Neural crest cell (in vitro differentiated cells): ENCODE data around the gene PITHD1. TPM values are rescaled to one million over a fixed set of nuclear protein-coding genes. Genes with fewer than 3 reads are reported as not detected.

Source experiments
- DNase-seq: peaks from one replicate; pipeline ENCODE4 v3.0.0; 2021; ENCODE audit warnings: low read depth, mixed read lengths, low spot score
- H3K27ac Mint-ChIP-seq: one replicate; pipeline ENCODE4 v1.8.0; 2021; ENCODE audit warnings: mild to moderate bottlenecking, mixed read lengths; ENCODE audit not compliant: unreplicated experiment
- H3K27me3 Mint-ChIP-seq: 2 replicates; pipeline ENCODE4 v1.8.0; 2021; ENCODE audit warnings: low read depth, mild to moderate bottlenecking, mixed read lengths
- H3K36me3 Mint-ChIP-seq: 2 replicates; pipeline ENCODE4 v1.8.0; 2021; ENCODE audit warnings: low read depth, mild to moderate bottlenecking, mixed read lengths
- H3K4me1 Mint-ChIP-seq: 2 replicates; pipeline ENCODE4 v1.8.0; 2021; ENCODE audit warnings: mixed read lengths
- H3K4me3 Mint-ChIP-seq: one replicate; pipeline ENCODE4 v1.8.0; 2021; ENCODE audit warnings: mild to moderate bottlenecking, mixed read lengths
- H3K9me3 Mint-ChIP-seq: 2 replicates; pipeline ENCODE4 v1.8.0; 2021; ENCODE audit warnings: mixed read lengths
- total RNA-seq: library from RNA; stranded (reverse); gene quantifications from 2 replicates; pipeline ENCODE4 v1.2.1, GENCODE V29; 2021
- TF ChIP-seq, protein P1 (sequence below): fragments of 200-600 bp; sonication (generic); conservative IDR thresholded peaks from 2 replicates; pipeline ENCODE4 v1.5.0; 2021; ENCODE audit warnings: antibody characterized with exemption, mild to moderate bottlenecking

PITHD1 gene
- total RNA-seq, 1 donor from 2014 or later: 57.5 TPM

DNA sequence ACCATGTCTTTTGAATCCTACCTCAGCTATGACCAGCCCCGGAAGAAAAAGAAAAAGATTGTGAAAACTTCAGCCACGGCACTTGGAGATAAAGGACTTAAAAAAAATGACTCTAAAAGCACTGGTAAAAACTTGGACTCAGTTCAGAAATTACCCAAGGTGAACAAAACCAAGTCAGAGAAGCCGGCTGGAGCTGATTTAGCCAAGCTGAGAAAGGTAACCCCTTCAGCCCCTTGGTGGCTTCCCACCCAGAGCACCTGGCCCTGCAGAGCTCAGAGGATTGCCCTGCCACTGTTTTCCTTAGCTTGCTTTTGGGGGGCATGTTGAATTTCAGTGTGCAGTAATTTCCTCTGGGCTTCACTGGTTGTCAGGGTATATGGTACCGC lies 26.4 kb upstream of the PITHD1 start:
- peaks cover 5% of the 10 kb centered on the region for H3K4me1 Mint-ChIP-seq
- no peaks in the 10 kb centered on the region for H3K9me3 Mint-ChIP-seq
- peaks cover 14% of the 10 kb centered on the region for H3K36me3 Mint-ChIP-seq
- TF ChIP-seq, protein P1, sequence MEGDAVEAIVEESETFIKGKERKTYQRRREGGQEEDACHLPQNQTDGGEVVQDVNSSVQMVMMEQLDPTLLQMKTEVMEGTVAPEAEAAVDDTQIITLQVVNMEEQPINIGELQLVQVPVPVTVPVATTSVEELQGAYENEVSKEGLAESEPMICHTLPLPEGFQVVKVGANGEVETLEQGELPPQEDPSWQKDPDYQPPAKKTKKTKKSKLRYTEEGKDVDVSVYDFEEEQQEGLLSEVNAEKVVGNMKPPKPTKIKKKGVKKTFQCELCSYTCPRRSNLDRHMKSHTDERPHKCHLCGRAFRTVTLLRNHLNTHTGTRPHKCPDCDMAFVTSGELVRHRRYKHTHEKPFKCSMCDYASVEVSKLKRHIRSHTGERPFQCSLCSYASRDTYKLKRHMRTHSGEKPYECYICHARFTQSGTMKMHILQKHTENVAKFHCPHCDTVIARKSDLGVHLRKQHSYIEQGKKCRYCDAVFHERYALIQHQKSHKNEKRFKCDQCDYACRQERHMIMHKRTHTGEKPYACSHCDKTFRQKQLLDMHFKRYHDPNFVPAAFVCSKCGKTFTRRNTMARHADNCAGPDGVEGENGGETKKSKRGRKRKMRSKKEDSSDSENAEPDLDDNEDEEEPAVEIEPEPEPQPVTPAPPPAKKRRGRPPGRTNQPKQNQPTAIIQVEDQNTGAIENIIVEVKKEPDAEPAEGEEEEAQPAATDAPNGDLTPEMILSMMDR: no peak
- no peak overlapping the region for H3K4me3 Mint-ChIP-seq
- no peak for DNase-seq
- no peak overlapping the region for H3K27ac Mint-ChIP-seq
- no peaks in the 10 kb centered on the region for H3K27me3 Mint-ChIP-seq

GRCh38 chr1:23752909-23753308 lies 25.3 kb upstream of the PITHD1 start:
- Mint-ChIP-seq H3K27me3 (no peaks in the 10 kb centered on the region), H3K4me1 (no peaks in the 10 kb centered on the region), H3K9me3 (no peaks in the 10 kb centered on the region), H3K36me3 (peaks cover 13% of the 10 kb centered on the region), H3K4me3 (no peak overlapping the region), H3K27ac (no peak overlapping the region)
- TF ChIP-seq, protein P1: no peak
- DNase-seq: no peak

DNA sequence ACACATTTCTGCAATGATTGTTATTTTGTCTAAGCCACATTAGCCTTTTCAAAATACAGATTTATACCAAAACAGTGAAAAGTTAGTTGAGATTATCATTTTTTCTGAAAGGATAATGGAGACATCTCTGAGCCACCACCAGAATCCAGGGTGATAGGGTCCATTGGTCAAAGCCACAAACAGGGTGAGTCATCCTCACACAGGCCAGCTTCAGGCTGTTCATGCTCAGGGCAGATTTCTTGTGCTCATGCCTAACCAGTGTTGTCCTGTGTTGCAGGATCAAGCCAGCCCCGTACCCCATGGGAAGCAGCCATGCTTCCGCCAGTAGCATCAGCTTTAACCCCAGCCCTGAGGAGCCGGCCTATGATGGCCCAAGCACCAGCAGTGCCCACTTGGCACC lies 21.5 kb upstream of the PITHD1 start:
- no peak overlapping the region for H3K4me3 Mint-ChIP-seq
- TF ChIP-seq, protein P1: no peak

GRCh38 chr1:23757812-23758211 lies 20.4 kb upstream of the PITHD1 start:
- TF ChIP-seq, protein P1: no peak
- peaks cover 17% of the 10 kb centered on the region for H3K36me3 Mint-ChIP-seq
- no peak overlapping the region for H3K4me3 Mint-ChIP-seq
- H3K9me3 Mint-ChIP-seq: no peaks in the 10 kb centered on the region
- H3K27ac Mint-ChIP-seq: no peak overlapping the region
- DNase-seq: no peak
- H3K4me1 Mint-ChIP-seq: no peaks in the 10 kb centered on the region
- H3K27me3 Mint-ChIP-seq: no peaks in the 10 kb centered on the region

More for the DNA sequence above, 21.5 kb upstream of the PITHD1 start:
- H3K4me1 Mint-ChIP-seq: no peaks in the 10 kb centered on the region
- no peaks in the 10 kb centered on the region for H3K27me3 Mint-ChIP-seq
- no peak overlapping the region for H3K27ac Mint-ChIP-seq
- peaks cover 17% of the 10 kb centered on the region for H3K36me3 Mint-ChIP-seq
- no peak for DNase-seq
- H3K9me3 Mint-ChIP-seq: no peaks in the 10 kb centered on the region

DNA sequence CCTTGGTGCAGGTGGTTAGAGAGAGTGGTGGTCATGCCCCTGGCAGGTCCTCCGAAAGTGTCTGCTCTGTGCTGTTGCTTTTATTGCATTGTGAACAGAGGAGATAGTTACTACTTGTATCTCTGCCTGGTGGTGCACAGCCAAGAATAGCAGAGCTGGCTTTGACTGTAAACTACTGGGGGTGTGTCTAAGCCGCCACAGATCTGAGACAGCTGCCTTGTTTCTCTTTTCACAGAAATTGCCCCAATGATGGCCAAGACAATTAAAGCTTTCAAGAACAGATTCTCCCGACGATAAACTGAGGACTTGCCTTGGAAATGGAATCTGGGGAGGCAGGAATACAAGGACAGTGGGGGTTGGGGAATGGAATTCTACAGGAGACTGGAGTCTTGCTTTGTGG lies 18.9 kb upstream of the PITHD1 start:
- Mint-ChIP-seq H3K4me3 (no peak overlapping the region), H3K27ac (no peak overlapping the region), H3K27me3 (no peaks in the 10 kb centered on the region), H3K4me1 (no peaks in the 10 kb centered on the region), H3K36me3 (peaks cover 15% of the 10 kb centered on the region), H3K9me3 (no peaks in the 10 kb centered on the region)
- TF ChIP-seq, protein P1: no peak
- no peak for DNase-seq
